GM12878 (cell line): Measurements from ENCODE around the gene OR10H1. TPM values are rescaled to one million over a fixed set of nuclear protein-coding genes. Genes with fewer than 3 reads are reported as not detected.

Source experiments
- ATF2 ChIP-seq: IDR thresholded peaks from 2 replicates; pipeline ENCODE4 v1.6.1; 2012; ENCODE audit warnings: low read length, inconsistent platforms
- ATF3 ChIP-seq: IDR thresholded peaks from 2 replicates; pipeline ENCODE4 v1.6.1; 2011; ENCODE audit warnings: low read depth, mild to moderate bottlenecking, low read length, moderate library complexity, borderline replicate concordance; ENCODE audit errors: extremely low read depth
- BHLHE40 ChIP-seq, 2 experiments: fragments of 450-650 bp in 1 of 2; IDR thresholded peaks; 2 replicates each; pipeline ENCODE4 v1.6.1; 2011 to 2017; ENCODE audit warnings: low read depth in 2 of 2, borderline replicate concordance in 1 of 2, improper control_type of control experiment in 1 of 2, low read length in 1 of 2, mild to moderate bottlenecking in 1 of 2
- BRCA1 ChIP-seq: IDR thresholded peaks from 2 replicates; pipeline ENCODE4 v1.6.1; 2011; ENCODE audit warnings: low read depth, low read length, improper control_type of control experiment
- CBX5 ChIP-seq: sonication (generic); IDR thresholded peaks from 2 replicates; pipeline ENCODE4 v1.6.1; 2016; ENCODE audit warnings: low read depth, moderate library complexity, mild to moderate bottlenecking, inconsistent platforms
- CEBPB ChIP-seq, 2 experiments: fragments of 150-350 bp in 1 of 2; IDR thresholded peaks; 2 replicates each; pipeline ENCODE4 v1.6.1; 2012 to 2014; ENCODE audit warnings: low read depth in 2 of 2, low read length in 2 of 2, borderline replicate concordance in 1 of 2, inconsistent platforms in 1 of 2
- CHD1 ChIP-seq: IDR thresholded peaks from 2 replicates; pipeline ENCODE4 v1.6.1; 2012; ENCODE audit warnings: low read depth, low read length, improper control_type of control experiment
- CHD2 ChIP-seq: IDR thresholded peaks from 2 replicates; pipeline ENCODE4 v1.6.1; 2011; ENCODE audit warnings: low read depth, low read length, improper control_type of control experiment, borderline replicate concordance
- CREM ChIP-seq: IDR thresholded peaks from 2 replicates; pipeline ENCODE4 v1.6.1; 2014; ENCODE audit warnings: antibody characterized with exemption, low read depth
- E4F1 ChIP-seq: fragments of 450-650 bp; IDR thresholded peaks from 2 replicates; pipeline ENCODE4 v1.6.1; 2018; ENCODE audit warnings: borderline replicate concordance, mild to moderate bottlenecking; ENCODE audit not compliant: partially characterized antibody
- EGR1 ChIP-seq, 2 experiments: IDR thresholded peaks; 1 replicate in 1 of 2; 2 replicates in 1 of 2; pipeline ENCODE4 v1.6.1; 2011 to 2012; ENCODE audit warnings: low read depth in 2 of 2, low read length in 2 of 2, borderline replicate concordance in 1 of 2, mild to moderate bottlenecking in 1 of 2, moderate library complexity in 1 of 2
- EP300 ChIP-seq, 2 experiments: fragments of 150-350 bp in 1 of 2; IDR thresholded peaks; 2 replicates each; pipeline ENCODE4 v1.6.1; 2011 to 2012; ENCODE audit warnings: low read depth in 2 of 2, low read length in 2 of 2, borderline replicate concordance in 1 of 2, improper control_type of control experiment in 1 of 2, inconsistent platforms in 1 of 2; ENCODE audit not compliant: control insufficient read depth in 1 of 2
- IKZF1 ChIP-seq: fragments of 450-650 bp; conservative IDR thresholded peaks from 2 replicates; pipeline ENCODE4 v1.6.1; 2017; ENCODE audit warnings: antibody characterized with exemption, mild to moderate bottlenecking
- JUNB ChIP-seq: IDR thresholded peaks from 2 replicates; pipeline ENCODE4 v1.6.1; 2016; ENCODE audit warnings: antibody characterized with exemption, mild to moderate bottlenecking
- MXI1 ChIP-seq: fragments of 150-350 bp; IDR thresholded peaks from 2 replicates; pipeline ENCODE4 v1.6.1; 2011; ENCODE audit warnings: low read depth, mild to moderate bottlenecking, inconsistent platforms, low read length, improper control_type of control experiment
- MYB ChIP-seq: fragments of 150-350 bp; IDR thresholded peaks from 2 replicates; pipeline ENCODE4 v1.6.1; 2014; ENCODE audit warnings: mild to moderate bottlenecking, low read depth, low read length, borderline replicate concordance
- NBN ChIP-seq: fragments of 450-650 bp; IDR thresholded peaks from 2 replicates; pipeline ENCODE4 v1.6.1; 2016
- NFIC ChIP-seq: IDR thresholded peaks from 2 replicates; pipeline ENCODE4 v1.6.1; 2012; ENCODE audit warnings: low read depth, mild to moderate bottlenecking, inconsistent platforms, low read length, moderate library complexity
- SMAD1 ChIP-seq: fragments of 450-650 bp; IDR thresholded peaks from 2 replicates; pipeline ENCODE4 v1.6.1; 2018; ENCODE audit warnings: mild to moderate bottlenecking, low read depth; ENCODE audit not compliant: partially characterized antibody
- SMC3 ChIP-seq: IDR thresholded peaks from 2 replicates; pipeline ENCODE4 v1.6.1; 2011; ENCODE audit warnings: low read length, improper control_type of control experiment, borderline replicate concordance
- SREBF2 ChIP-seq: IDR thresholded peaks from 2 replicates; pipeline ENCODE4 v1.6.1; 2012; ENCODE audit warnings: mild to moderate bottlenecking, low read length
- SRF ChIP-seq, 2 experiments: IDR thresholded peaks; 2 replicates each; pipeline ENCODE4 v1.6.1; 2011; ENCODE audit warnings: low read depth in 2 of 2, low read length in 2 of 2, mild to moderate bottlenecking in 1 of 2, moderate library complexity in 1 of 2
- STAT1 ChIP-seq: fragments of 450-650 bp; conservative IDR thresholded peaks from 2 replicates; pipeline ENCODE4 v1.6.1; 2014; ENCODE audit warnings: antibody characterized with exemption, mild to moderate bottlenecking
- STAT3 ChIP-seq: IDR thresholded peaks from 2 replicates; pipeline ENCODE4 v1.6.1; 2011; ENCODE audit warnings: low read depth, low read length, improper control_type of control experiment
- SUZ12 ChIP-seq: fragments of 200-600 bp; sonication (generic); IDR thresholded peaks from one replicate; pipeline ENCODE4 v1.6.1; 2018; ENCODE audit warnings: antibody characterized with exemption, mild to moderate bottlenecking; ENCODE audit not compliant: unreplicated experiment
- TAF1 ChIP-seq: IDR thresholded peaks from 2 replicates; pipeline ENCODE4 v1.6.1; 2011; ENCODE audit warnings: mild to moderate bottlenecking, low read depth, low read length, borderline replicate concordance
- YBX1 ChIP-seq: fragments of 450-650 bp; IDR thresholded peaks from 2 replicates; pipeline ENCODE4 v1.6.1; 2016; ENCODE audit warnings: antibody characterized with exemption
- polyA plus RNA-seq, 11 experiments: library from polyadenylated mRNA; depleted of rRNA in 4 of 11; unstranded in 6 of 11; stranded (reverse) in 5 of 11; fragments of >200 nt; fragmentation: Nextera tagmentation in 4 of 11; fragmentation: Illumina TruSeq in 1 of 11; extraction: Ambion mirVana in 4 of 11; extraction: Trizol in 1 of 11; gene quantifications; 1 replicate in 1 of 11; 2 replicates in 10 of 11; pipeline versions ENCODE4 v1.2.1 to v1.2.3, GENCODE V29; 2011 to 2016; ENCODE audit warnings: inconsistent platforms in 2 of 11, missing spikeins in 2 of 11, low read depth in 1 of 11
- total RNA-seq, 4 experiments: library from RNA; depleted of rRNA in 3 of 4; stranded (reverse); fragments of >200 nt in 3 of 4; fragmentation: Illumina TruSeq in 1 of 4; extraction: Trizol in 1 of 4; gene quantifications; 2 replicates each; pipeline versions ENCODE4 v1.2.1 to v1.2.3, GENCODE V29; 2013 to 2021

OR10H1 gene
- total and polyA plus RNA-seq, 10 of the 15 experiments (the other 5 are each of a cell fraction or from before 2014, with no cell fraction given), result not detected

GRCh38 chr19:15836330-15837220 lies 21.1 kb upstream of the OR10H1 start (continued):
- peak; percentile 57 for TF ChIP-seq IKZF1
- no peak for TF ChIP-seq BRCA1
- TF ChIP-seq ATF2, result no peak
- TF ChIP-seq JUNB, result no peak
- peak; percentile 56; the same call in 1 of the 2 replicates for TF ChIP-seq CHD2
- no peak for TF ChIP-seq MYB
- peak; percentile 11; the same call in 1 of the 2 replicates for TF ChIP-seq MXI1
- no peak for TF ChIP-seq SREBF2
- TF ChIP-seq CHD1, result no peak
- TF ChIP-seq YBX1, result no peak
- TF ChIP-seq STAT3, result no peak
- TF ChIP-seq SRF (IDR thresholded peaks at IDR 0.05; ENCODE audit: low read depth in 2 of 2, low read length in 2 of 2), result 0 out of 4 replicates have a peak, but pooled peaks of 1 of the 2 experiments have one; percentile 17
- 0 out of 4 replicates have a peak, but pooled peaks of 1 of the 2 experiments have one; percentile 52 for TF ChIP-seq BHLHE40 (IDR thresholded peaks at IDR 0.05; ENCODE audit: borderline replicate concordance in 1 of 2, low read depth in 2 of 2, low read length in 1 of 2)
- TF ChIP-seq CBX5, result no peak
- no peak for TF ChIP-seq SUZ12
- TF ChIP-seq SMC3, result no peak
- TF ChIP-seq CREM, result peak; percentile 36; the same call in 1 of the 2 replicates
- TF ChIP-seq NFIC, result no peak
- TF ChIP-seq EGR1 (IDR thresholded peaks at IDR 0.05; ENCODE audit: borderline replicate concordance in 1 of 2, low read depth in 2 of 2, low read length in 2 of 2), result no peak
- TF ChIP-seq SMAD1, result no peak
- no peak for TF ChIP-seq EP300 (IDR thresholded peaks at IDR 0.05; ENCODE audit: borderline replicate concordance in 1 of 2, control insufficient read depth in 1 of 2, low read depth in 2 of 2, low read length in 2 of 2)
- no peak for TF ChIP-seq ATF3
- TF ChIP-seq E4F1, result peak; percentile 69
- no peak for TF ChIP-seq CEBPB (IDR thresholded peaks at IDR 0.05; ENCODE audit: borderline replicate concordance in 1 of 2, low read depth in 2 of 2, low read length in 2 of 2)
- peak; percentile 43; the same call in 1 of the 2 replicates for TF ChIP-seq TAF1
- TF ChIP-seq NBN, result 0 out of 2 replicates have a peak, but pooled peaks have one; percentile 24
- TF ChIP-seq STAT1, result no peak
